Sigmoid colon (tissue), 4 donors: ENCODE results near the gene GABBR2.

Source experiments
- CTCF ChIP-seq, 4 experiments: fragments of 450-650 bp in 3 of 4; fragments of 200-600 bp in 1 of 4; IDR thresholded peaks; one replicate each; pipeline ENCODE4 v1.5.1; 2016 to 2019; ENCODE audit warnings: antibody characterized with exemption in 4 of 4, mild to moderate bottlenecking in 3 of 4, moderate library complexity in 2 of 4
- EP300 ChIP-seq, 4 donors: sonication (generic); formaldehyde crosslinking; IDR thresholded peaks; one replicate each; pipeline ENCODE4 v1.6.1; 2017; ENCODE audit warnings: antibody characterized with exemption in 4 of 4
- POLR2AphosphoS5 ChIP-seq, 4 donors: sonication (generic); formaldehyde crosslinking; IDR thresholded peaks; one replicate each; pipeline ENCODE4 v1.6.1; 2017; ENCODE audit warnings: antibody characterized with exemption in 4 of 4

DNA sequence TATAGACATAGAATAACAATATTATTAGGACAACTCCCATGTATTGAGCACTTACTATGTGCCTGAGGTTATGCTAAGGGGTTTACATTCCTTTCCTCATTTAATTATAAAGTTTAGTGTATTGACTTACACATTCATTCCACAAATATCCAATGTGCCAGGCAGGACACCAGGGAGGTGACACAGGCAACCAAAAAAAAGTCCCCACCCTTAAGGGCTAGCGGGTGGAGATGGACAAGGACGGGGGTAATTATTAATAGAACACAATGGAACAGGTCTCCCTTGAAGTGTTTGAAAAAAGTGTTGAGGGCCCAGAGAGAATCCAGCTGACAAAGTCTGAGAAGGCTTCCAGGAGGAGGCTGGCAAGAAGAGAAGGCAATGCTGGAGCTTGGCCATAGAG is 459.0 kb downstream of the GABBR2 start:
- no peak for TF ChIP-seq EP300 (IDR thresholded peaks at IDR 0.05)
- TF ChIP-seq CTCF (IDR thresholded peaks at IDR 0.05), result no peak
- no peak for TF ChIP-seq POLR2AphosphoS5 (IDR thresholded peaks at IDR 0.05)
